Stimulated activated naive CD8-positive, alpha-beta T cell treated with anti-CD3 and anti-CD28 coated beads, Interleukin-15, Interleukin-2, amounts not matched to agents 100 ng/mL and 50 ng/mL, for 24 hours (primary cell): Measurements from ENCODE around the gene PI16.

Source experiments
- H3K27ac Mint-ChIP-seq: one replicate; pipeline ENCODE4 v1.8.0; 2021; ENCODE audit warnings: mild to moderate bottlenecking, mixed read lengths
- H3K27me3 Mint-ChIP-seq: one replicate; pipeline ENCODE4 v1.8.0; 2021; ENCODE audit warnings: mixed read lengths
- H3K36me3 Mint-ChIP-seq: one replicate; pipeline ENCODE4 v1.8.0; 2021; ENCODE audit warnings: low read depth, mixed read lengths
- H3K4me1 Mint-ChIP-seq: one replicate; pipeline ENCODE4 v1.8.0; 2021; ENCODE audit warnings: low read depth, mixed read lengths
- H3K4me3 Mint-ChIP-seq: one replicate; pipeline ENCODE4 v1.8.0; 2021; ENCODE audit warnings: mild to moderate bottlenecking, mixed read lengths
- H3K9me3 Mint-ChIP-seq: one replicate; pipeline ENCODE4 v1.8.0; 2021; ENCODE audit warnings: mixed read lengths

PI16 gene, protein sequence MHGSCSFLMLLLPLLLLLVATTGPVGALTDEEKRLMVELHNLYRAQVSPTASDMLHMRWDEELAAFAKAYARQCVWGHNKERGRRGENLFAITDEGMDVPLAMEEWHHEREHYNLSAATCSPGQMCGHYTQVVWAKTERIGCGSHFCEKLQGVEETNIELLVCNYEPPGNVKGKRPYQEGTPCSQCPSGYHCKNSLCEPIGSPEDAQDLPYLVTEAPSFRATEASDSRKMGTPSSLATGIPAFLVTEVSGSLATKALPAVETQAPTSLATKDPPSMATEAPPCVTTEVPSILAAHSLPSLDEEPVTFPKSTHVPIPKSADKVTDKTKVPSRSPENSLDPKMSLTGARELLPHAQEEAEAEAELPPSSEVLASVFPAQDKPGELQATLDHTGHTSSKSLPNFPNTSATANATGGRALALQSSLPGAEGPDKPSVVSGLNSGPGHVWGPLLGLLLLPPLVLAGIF

DNA sequence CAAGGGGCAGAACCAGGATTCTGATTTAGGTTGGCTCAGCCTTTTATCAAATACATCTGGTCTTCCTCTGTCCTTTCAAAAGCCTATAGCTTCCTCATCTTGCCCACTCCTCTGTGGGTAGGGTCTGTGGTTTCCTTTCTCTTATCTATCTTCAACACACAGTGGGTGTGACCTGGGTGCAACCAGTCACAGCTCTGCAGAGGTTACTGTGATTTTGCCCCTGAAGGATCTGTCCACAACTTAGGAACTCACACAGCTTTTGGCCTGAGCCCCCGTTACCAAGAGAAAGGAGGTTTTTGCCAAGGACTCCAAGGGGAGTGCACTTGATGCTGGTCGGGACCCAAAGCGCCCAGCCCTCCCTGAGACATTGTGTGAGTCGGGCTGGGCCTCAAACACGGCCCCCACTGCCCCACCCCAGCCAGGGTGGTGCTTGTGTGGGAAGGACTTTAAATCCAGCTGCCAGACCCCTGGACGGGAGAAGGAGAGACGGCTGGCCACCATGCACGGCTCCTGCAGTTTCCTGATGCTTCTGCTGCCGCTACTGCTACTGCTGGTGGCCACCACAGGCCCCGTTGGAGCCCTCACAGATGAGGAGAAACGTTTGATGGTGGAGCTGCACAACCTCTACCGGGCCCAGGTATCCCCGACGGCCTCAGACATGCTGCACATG, at the start of gene PI16:
PI16 (plus strand) TSS at position 477 of the 670 bp plus-strand sequence; CDS start at position 500, 23 bp downstream.
- H3K4me3 Mint-ChIP-seq = no peak within 1 kb of the TSS
- H3K4me1 Mint-ChIP-seq = peaks cover 31% of the 10 kb centered on the region
- H3K36me3 Mint-ChIP-seq = no peaks in the 10 kb centered on the region
- H3K9me3 Mint-ChIP-seq = no peaks in the 10 kb centered on the region
- H3K27me3 Mint-ChIP-seq = no peaks in the 10 kb centered on the region
- H3K27ac Mint-ChIP-seq = peak within 1 kb of the TSS; percentile 56

DNA sequence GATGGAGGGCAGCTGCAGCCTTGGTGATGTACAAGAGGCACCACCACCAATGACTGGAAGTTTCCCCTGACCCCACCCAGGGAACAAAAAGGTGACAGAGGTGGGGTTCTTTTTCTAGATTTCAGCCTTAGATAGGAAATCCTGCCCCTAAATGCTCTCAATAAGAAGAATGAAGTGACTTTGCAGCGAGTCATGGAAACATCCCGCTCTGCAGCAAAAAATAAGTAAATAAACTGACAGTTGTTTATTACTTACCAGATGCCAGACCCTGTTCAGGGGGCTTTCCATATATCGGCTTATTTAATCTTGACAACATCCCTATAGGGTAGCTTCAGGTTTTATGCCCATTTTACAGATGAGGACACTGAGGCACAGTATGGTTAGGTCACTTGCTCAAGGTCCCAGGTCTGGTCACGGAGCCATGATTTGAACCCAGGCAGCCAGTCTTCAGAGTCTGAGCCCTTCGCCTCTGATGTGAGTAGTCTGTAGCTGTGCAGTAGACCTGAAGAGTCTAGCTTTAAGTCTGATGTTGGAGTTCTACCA, 49.6 kb upstream of the PI16 start:
- no peak overlapping the region for H3K27ac Mint-ChIP-seq
- no peaks in the 10 kb centered on the region for H3K4me1 Mint-ChIP-seq
- H3K27me3 Mint-ChIP-seq = no peaks in the 10 kb centered on the region
- H3K36me3 Mint-ChIP-seq = peaks cover 59% of the 10 kb centered on the region
- no peak overlapping the region for H3K4me3 Mint-ChIP-seq
- H3K9me3 Mint-ChIP-seq = no peaks in the 10 kb centered on the region

DNA sequence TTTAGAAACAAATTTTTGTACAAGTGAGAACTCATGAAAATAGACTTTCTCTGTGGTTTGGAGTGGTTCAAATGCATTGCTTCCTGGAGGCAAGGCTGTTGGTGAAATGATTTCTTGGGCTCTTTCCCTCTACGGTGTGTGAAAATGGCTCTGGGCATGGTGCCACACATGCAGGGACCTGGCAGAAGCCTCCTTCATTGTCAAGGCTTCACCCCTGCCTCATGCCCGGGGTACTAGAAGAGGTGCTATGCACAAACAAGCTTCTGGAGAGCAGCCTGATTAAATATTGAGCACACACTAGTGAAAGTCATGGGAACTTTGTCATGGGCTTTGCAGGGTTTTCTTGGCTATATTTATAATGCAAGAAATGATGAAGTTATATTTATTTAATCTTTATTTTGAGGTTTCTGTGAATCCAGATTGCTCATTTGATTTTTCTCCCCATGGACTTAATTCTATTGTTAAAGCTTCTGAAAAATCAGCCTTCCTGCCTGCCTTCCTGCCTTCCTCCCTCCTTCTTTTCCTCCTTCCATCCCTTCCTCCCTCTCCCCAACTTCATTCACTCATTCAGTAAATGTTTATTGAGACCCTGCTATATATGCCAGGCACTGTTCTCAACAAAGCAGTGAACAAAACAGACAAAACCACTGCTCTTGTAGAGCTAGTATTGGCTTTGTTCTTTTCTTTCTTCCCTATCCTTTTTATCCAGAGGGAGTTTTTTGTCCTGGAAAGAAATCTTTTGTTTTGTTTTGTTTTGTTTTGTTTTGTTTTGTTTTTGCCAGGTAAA, 47.8 kb upstream of the PI16 start:
- Mint-ChIP-seq H3K27ac (no peak overlapping the region), H3K36me3 (peaks cover 61% of the 10 kb centered on the region), H3K9me3 (no peaks in the 10 kb centered on the region), H3K4me3 (no peak overlapping the region), H3K27me3 (no peaks in the 10 kb centered on the region), H3K4me1 (peaks cover 9% of the 10 kb centered on the region)

DNA sequence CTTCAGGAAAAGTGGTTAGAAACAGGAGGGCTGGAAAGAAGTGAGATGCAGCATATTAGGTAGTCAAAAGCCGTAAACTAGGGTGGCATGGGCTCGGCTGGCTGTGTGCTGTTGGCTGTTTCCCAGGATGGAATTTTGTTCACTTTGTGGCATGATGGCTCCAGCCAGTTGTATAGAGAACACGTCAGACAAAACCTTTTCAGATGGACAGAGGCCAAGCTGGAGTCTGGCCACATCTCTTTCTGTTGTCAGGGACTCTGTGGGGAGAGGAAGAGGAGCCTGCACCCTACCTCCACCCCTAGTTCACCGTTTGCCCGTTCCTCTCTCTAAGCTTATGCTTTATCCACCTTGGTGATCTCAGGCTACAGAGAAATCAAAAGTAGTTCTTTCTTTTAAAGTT, 46.8 kb upstream of the PI16 start:
- no peak overlapping the region for H3K27ac Mint-ChIP-seq
- peaks cover 57% of the 10 kb centered on the region for H3K36me3 Mint-ChIP-seq
- H3K27me3 Mint-ChIP-seq = no peaks in the 10 kb centered on the region
- no peak overlapping the region for H3K4me3 Mint-ChIP-seq
- no peaks in the 10 kb centered on the region for H3K9me3 Mint-ChIP-seq
- peaks cover 19% of the 10 kb centered on the region for H3K4me1 Mint-ChIP-seq

DNA sequence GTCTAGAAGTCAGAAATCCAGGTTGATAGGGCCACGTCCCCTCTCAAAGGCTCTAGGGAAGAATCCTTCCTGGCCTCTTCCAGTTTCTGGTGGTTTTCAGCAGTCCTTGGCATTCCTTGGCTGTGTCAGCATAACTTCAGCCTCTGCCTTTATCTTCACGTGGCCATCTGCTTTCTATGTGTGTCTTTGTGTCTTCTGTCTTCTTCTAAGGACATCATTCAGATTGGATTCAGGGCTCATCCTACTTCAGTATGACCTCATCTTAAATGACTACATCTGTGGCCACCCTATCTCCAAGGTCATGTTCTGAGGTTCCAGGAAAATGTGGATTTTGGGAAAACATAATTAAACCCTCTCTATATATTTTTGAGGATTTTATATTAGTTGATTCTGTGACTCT, 45.8 kb upstream of the PI16 start:
- H3K27ac Mint-ChIP-seq = no peak overlapping the region
- H3K27me3 Mint-ChIP-seq = no peaks in the 10 kb centered on the region
- H3K9me3 Mint-ChIP-seq = no peaks in the 10 kb centered on the region
- no peak overlapping the region for H3K4me3 Mint-ChIP-seq
- H3K36me3 Mint-ChIP-seq = peaks cover 52% of the 10 kb centered on the region
- H3K4me1 Mint-ChIP-seq = peaks cover 29% of the 10 kb centered on the region

DNA sequence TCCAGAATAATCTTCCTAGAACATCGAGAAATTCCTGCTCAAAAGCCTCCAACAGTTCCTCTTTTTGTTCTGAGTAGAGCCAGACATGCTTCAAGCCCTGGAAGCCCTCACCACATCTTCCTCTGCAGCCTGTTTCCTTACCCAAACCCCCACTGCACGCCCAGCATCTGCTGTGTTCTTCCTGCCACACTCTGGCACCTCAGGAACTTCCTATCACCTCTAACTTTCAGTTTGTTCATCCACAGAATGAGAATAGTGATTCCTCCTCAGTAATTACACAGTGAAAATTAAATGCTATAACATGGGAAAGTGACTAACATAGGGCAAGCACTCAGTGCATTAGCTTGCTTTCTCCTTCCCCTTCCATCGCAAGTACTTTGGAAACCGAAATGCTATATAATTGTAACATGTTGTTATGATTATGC, 42.5 kb upstream of the PI16 start:
- H3K9me3 Mint-ChIP-seq = no peaks in the 10 kb centered on the region

DNA sequence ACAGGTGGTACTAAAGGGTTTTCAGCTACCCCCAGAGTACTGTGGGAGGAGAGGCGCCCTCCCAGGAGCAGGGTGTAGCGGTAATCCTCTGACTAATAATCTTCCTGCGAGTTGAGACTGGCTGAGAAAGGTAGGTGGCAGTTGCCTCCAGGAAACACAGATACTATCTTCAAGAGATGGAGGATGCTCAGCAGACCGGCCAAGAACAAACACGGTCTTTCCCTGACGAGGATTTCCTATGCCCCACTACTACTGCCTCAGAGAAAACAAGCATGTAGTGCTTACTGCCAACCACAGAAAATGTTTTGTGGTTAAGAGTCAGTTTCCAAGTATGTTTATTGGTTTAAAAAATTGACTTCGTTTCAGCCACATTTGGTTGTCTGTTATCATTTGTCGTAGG, 42.0 kb upstream of the PI16 start:
- Mint-ChIP-seq H3K27me3 (no peaks in the 10 kb centered on the region), H3K4me1 (peaks cover 44% of the 10 kb centered on the region), H3K4me3 (peak overlapping the region; percentile 73), H3K27ac (peak overlapping the region; percentile 82), H3K36me3 (peaks cover 53% of the 10 kb centered on the region), H3K9me3 (no peaks in the 10 kb centered on the region)

More for the DNA sequence above, 42.5 kb upstream of the PI16 start:
- Mint-ChIP-seq H3K27me3 (no peaks in the 10 kb centered on the region), H3K27ac (peak overlapping the region; percentile 82), H3K4me3 (peak overlapping the region; percentile 73), H3K36me3 (peaks cover 50% of the 10 kb centered on the region), H3K4me1 (peaks cover 44% of the 10 kb centered on the region)

DNA sequence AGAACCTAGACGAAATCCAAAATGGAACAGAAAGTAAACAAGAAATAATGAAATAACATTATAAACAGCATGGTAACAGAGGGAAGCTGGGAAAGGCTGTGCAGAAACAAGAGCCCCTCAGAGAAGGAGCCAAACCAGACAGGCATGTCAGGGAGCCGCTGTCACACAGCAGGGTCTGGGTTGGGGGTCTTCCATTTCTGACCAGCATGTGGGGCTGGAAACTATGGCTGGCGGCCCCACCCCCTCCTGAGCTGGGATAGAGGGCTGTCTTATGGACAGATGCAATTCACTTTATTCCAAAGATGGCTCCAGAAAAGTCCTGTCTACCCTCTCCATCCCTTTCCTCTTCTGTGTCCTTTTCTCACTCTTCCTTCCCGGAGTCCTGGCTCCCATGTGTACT, 41.5 kb upstream of the PI16 start:
- H3K4me1 Mint-ChIP-seq = peaks cover 44% of the 10 kb centered on the region
- peaks cover 53% of the 10 kb centered on the region for H3K36me3 Mint-ChIP-seq
- peak overlapping the region; percentile 82 for H3K27ac Mint-ChIP-seq
- no peaks in the 10 kb centered on the region for H3K27me3 Mint-ChIP-seq
- no peaks in the 10 kb centered on the region for H3K9me3 Mint-ChIP-seq
- peak overlapping the region; percentile 73 for H3K4me3 Mint-ChIP-seq

DNA sequence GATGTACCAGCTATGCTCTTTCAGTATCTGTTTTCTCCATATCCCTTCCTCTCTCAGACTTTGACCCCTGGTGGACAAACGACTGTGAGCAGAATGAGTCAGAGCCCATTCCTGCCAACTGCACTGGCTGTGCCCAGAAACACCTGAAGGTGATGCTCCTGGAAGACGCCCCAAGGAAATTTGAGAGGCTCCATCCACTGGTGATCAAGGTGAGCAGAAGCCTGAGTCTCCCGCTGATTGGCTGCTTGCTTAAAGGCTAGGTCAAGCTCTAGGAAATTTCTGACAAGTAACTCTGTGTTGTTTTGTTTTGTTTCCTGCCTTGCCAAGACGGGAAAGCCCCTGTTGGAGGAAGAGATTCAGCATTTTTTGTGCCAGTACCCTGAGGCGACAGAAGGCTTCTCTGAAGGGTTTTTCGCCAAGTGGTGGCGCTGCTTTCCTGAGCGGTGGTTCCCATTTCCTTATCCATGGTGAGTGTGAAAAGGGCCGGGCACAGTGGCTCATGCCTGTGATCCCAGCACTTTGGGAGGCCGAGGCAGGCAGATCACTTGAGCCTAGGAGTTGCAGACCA, 40.2 kb upstream of the PI16 start:
- peaks cover 44% of the 10 kb centered on the region for H3K4me1 Mint-ChIP-seq
- no peak overlapping the region for H3K4me3 Mint-ChIP-seq
- H3K27ac Mint-ChIP-seq = no peak overlapping the region
- peaks cover 47% of the 10 kb centered on the region for H3K36me3 Mint-ChIP-seq
- H3K27me3 Mint-ChIP-seq = no peaks in the 10 kb centered on the region
- no peaks in the 10 kb centered on the region for H3K9me3 Mint-ChIP-seq

DNA sequence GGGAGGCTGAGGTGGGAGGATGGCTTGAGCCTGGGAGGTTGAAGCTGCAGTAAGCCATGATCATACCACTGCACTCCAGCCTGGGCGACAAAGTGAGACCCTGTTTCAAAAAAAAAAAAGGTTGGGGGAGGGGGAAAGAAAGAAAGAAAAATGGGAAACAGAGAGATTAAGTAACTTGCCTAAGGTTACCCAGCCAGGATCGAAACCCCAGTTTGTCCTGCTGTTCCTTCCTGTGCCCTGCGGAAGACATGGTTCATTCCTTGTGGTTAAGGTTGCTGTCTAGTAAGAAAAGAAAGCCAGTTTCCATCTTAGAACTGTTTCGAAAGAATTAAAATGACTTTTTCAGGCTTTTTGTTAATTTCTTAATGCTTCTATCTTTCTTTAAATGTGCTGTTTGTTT, 38.9 kb upstream of the PI16 start:
- no peak overlapping the region for H3K27ac Mint-ChIP-seq
- H3K27me3 Mint-ChIP-seq = no peaks in the 10 kb centered on the region
- H3K4me1 Mint-ChIP-seq = peaks cover 42% of the 10 kb centered on the region
- peaks cover 51% of the 10 kb centered on the region for H3K36me3 Mint-ChIP-seq
- no peak overlapping the region for H3K4me3 Mint-ChIP-seq
- no peaks in the 10 kb centered on the region for H3K9me3 Mint-ChIP-seq

DNA sequence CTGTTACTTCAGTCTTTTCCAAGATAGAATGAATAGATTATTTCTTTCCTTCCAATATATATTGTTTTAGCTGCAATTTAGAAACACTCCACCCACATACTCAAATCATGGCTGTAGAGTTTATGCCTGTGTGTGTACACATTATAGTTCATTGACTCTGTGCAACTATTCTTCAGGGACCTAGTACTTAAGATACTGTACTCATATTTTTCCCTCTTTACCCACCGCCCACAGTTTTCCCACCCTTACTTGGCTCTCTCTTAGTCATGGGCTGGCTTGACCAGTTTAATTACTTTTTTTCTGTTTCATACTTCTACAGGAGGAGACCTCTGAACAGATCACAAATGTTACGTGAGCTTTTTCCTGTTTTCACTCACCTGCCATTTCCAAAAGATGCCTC, 38.4 kb upstream of the PI16 start:
- Mint-ChIP-seq H3K27ac (no peak overlapping the region), H3K4me3 (no peak overlapping the region), H3K4me1 (peaks cover 38% of the 10 kb centered on the region), H3K9me3 (no peaks in the 10 kb centered on the region), H3K27me3 (no peaks in the 10 kb centered on the region), H3K36me3 (peaks cover 56% of the 10 kb centered on the region)

DNA sequence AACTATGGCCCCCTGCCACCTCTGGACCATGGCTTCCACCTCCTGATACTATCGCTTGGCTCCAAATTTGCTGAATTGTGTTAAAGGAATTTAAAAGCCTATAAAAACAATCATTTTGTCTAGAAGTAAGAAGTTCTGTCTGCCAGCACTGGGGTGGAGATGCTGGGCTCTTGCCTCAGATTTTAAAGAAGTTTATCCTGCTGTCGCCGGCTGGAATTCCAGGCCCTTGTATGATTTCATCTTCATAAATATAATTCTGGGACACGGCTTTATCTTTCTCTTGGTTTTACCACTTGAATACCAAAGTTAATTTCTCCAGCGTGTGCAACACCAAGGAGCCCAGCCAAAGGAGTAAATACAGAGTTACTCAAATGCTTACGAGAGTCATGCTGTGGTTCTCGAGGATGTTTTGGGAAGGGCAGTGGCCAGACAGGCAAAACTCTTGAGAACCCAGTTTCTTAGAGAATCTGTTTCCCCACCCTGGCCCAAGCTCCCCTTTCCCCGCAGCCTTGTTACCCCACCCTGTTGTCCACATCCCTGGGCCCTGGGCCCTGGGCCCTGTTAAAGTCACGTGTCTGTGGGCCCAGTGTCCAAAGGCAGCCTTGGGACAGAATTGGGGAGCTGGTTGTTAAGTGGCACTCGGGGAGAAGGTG, 36.9 kb upstream of the PI16 start:
- Mint-ChIP-seq H3K27me3 (no peaks in the 10 kb centered on the region), H3K27ac (no peak overlapping the region), H3K36me3 (peaks cover 53% of the 10 kb centered on the region), H3K4me1 (peaks cover 25% of the 10 kb centered on the region), H3K4me3 (no peak overlapping the region), H3K9me3 (no peaks in the 10 kb centered on the region)

DNA sequence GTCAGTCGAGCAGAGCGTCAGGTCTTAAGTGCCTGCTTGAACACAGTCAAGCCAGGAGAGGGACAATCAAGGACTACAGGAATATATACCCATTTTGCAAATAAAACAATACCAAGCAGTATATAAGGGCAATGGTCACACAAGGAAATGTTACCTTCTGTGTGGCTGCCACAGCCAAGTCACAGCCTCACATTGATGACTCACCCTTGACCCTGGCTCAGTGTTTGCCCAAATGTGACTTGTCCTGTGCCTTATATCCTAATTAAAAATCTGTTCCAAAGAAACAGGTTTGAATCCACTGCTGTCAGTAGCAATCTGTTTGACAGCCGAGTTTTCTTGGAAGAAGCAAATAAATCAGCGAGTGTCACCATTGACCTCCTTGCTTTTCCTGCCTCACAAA, 34.5 kb upstream of the PI16 start:
- Mint-ChIP-seq H3K4me3 (no peak overlapping the region), H3K4me1 (peaks cover 7% of the 10 kb centered on the region), H3K36me3 (peaks cover 50% of the 10 kb centered on the region), H3K27me3 (no peaks in the 10 kb centered on the region), H3K27ac (no peak overlapping the region), H3K9me3 (no peaks in the 10 kb centered on the region)

DNA sequence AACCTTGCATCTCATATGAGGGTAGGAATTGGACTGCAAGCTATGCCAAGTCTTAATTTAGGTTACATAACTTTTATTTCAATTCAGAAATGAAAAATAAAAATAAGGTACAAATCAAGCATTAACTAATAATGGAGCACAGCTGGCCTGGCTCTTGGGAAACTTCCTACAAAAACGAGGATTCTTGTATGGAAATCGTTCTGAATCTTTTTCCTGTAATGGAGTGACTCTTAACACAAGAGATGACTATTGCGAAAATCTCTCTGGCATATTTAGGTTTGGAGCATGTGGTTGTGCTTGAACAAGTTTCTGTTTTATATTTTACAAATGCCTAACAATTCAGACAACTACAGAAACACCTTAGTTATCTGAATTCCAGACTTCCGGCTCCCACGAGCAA, 34.0 kb upstream of the PI16 start:
- H3K4me1 Mint-ChIP-seq = peaks cover 11% of the 10 kb centered on the region
- no peaks in the 10 kb centered on the region for H3K27me3 Mint-ChIP-seq
- no peaks in the 10 kb centered on the region for H3K9me3 Mint-ChIP-seq
- H3K27ac Mint-ChIP-seq = no peak overlapping the region
- H3K36me3 Mint-ChIP-seq = peaks cover 51% of the 10 kb centered on the region
- H3K4me3 Mint-ChIP-seq = no peak overlapping the region
